Caco-2 (cell line): ENCODE measurements around the gene MUC22. TPM values are rescaled to one million over a fixed set of nuclear protein-coding genes. Genes with fewer than 3 reads are reported as not detected.

Experiments used
- BruUV-seq: library from RNA; stranded (reverse); fragments of 400-500 nt; replicated peaks from 2 replicates; lab custom pipeline; 2021; lab: Mats Ljungman, UMichigan
- CTCF ChIA-PET: fragments of 300-600 bp; sonication (Branson Sonifier 250); formaldehyde crosslinking; loops from one replicate; lab custom pipeline; 2022; ENCODE audit warnings: antibody characterized with exemption; lab: Charles Lee
- POLR2A ChIA-PET: fragments of 300-600 bp; sonication (Branson Sonifier 250); formaldehyde crosslinking; loops from one replicate; lab custom pipeline; 2022; ENCODE audit warnings: antibody characterized with exemption; lab: Charles Lee
- DNase-seq, 2 experiments: peaks; one replicate each; pipeline versions ENCODE4 v3.0.0 to v3.0.0-alpha.2; 2020 to 2022
- H3K27me3 ChIP-seq: replicated peaks from 2 replicates; pipeline ENCODE4 v1.6.0; 2011; ENCODE audit warnings: low read length; ENCODE audit not compliant: control insufficient read depth, insufficient read depth
- H3K36me3 ChIP-seq: 2 replicates; pipeline ENCODE4 v1.5.1; 2011; ENCODE audit warnings: low read length; ENCODE audit not compliant: control insufficient read depth, insufficient read depth
- H3K4me1 ChIP-seq: fragments of 250-450 bp; sonication (Bioruptor Pico); 2 replicates; pipeline ENCODE4 v1.5.1; 2020; ENCODE audit warnings: mild to moderate bottlenecking
- H3K4me3 ChIP-seq: 2 replicates; pipeline ENCODE4 v1.5.1; 2011; ENCODE audit warnings: low read depth, mild to moderate bottlenecking, control low read depth, low read length
- H3K9me3 ChIP-seq: fragments of 250-450 bp; sonication (Bioruptor Pico); 2 replicates; pipeline ENCODE4 v1.5.1; 2020; ENCODE audit warnings: mild to moderate bottlenecking, moderate library complexity
- H3K27ac Mint-ChIP-seq: one replicate; pipeline ENCODE4 v1.8.0; 2022; ENCODE audit warnings: mixed read lengths; ENCODE audit not compliant: unreplicated experiment
- H3K27me3 Mint-ChIP-seq: one replicate; pipeline ENCODE4 v1.8.0; 2022; ENCODE audit warnings: mixed read lengths; ENCODE audit not compliant: insufficient read depth, unreplicated experiment
- H3K36me3 Mint-ChIP-seq: one replicate; pipeline ENCODE4 v1.8.0; 2022; ENCODE audit warnings: mild to moderate bottlenecking, mixed read lengths; ENCODE audit not compliant: insufficient read depth, unreplicated experiment
- H3K4me1 Mint-ChIP-seq: one replicate; pipeline ENCODE4 v1.8.0; 2022; ENCODE audit warnings: low read depth, mixed read lengths; ENCODE audit not compliant: unreplicated experiment
- H3K4me3 Mint-ChIP-seq: one replicate; pipeline ENCODE4 v1.8.0; 2022; ENCODE audit warnings: mild to moderate bottlenecking, moderate library complexity, mixed read lengths; ENCODE audit not compliant: unreplicated experiment
- H3K9me3 Mint-ChIP-seq: one replicate; pipeline ENCODE4 v1.8.0; 2022; ENCODE audit warnings: mixed read lengths; ENCODE audit not compliant: unreplicated experiment
- CTCF ChIP-seq, 2 experiments: fragments of 200-600 bp in 1 of 2; IDR thresholded peaks; 1 replicate in 1 of 2; 2 replicates in 1 of 2; pipeline versions ENCODE4 v1.5.1 to v1.8.0; 2011 to 2022; ENCODE audit warnings: antibody characterized with exemption in 1 of 2, control low read depth in 1 of 2, inconsistent platforms in 1 of 2, low read depth in 1 of 2, low read length in 1 of 2, mild to moderate bottlenecking in 1 of 2, moderate library complexity in 1 of 2; ENCODE audit not compliant: insufficient read depth in 1 of 2, severe bottlenecking in 1 of 2, unreplicated experiment in 1 of 2
- intact Hi-C: fragments of 100-400 bp; cut with micrococcal nuclease; formaldehyde crosslinking; loops from one replicate; pipeline ENCODE4 v1.10.0; 2022; ENCODE audit not compliant: unreplicated experiment
- total RNA-seq: library from RNA; stranded (reverse); gene quantifications from 2 replicates; pipeline ENCODE4 v1.2.3, GENCODE V29; 2022

MUC22 gene
- total RNA-seq, 1 experiment from 2014 or later: not detected

- CTCF ChIA-PET: no interaction called here
- Mint-ChIP-seq H3K4me3 (no peak overlapping the region), H3K36me3 (no peaks in the 10 kb centered on the region), H3K27ac (no peak overlapping the region), H3K4me1 (peaks cover 8% of the 10 kb centered on the region), H3K27me3 (peaks cover 5% of the 10 kb centered on the region), H3K9me3 (no peaks in the 10 kb centered on the region)
- Histone ChIP-seq H3K4me3 (no peak overlapping the region), H3K4me1 (0 out of 2 replicates have a peak, but pooled peaks cover 5% of the 10 kb centered on the region), H3K27me3 (no peaks in the 10 kb centered on the region), H3K36me3 (no peaks in the 10 kb centered on the region), H3K9me3 (no peaks in the 10 kb centered on the region)
- intact Hi-C loops: no loop called here
- no TSS peak for BruUV-seq
- POLR2A ChIA-PET: no interaction called here
- no peak for TF ChIP-seq CTCF (IDR thresholded peaks at IDR 0.05; ENCODE audit: insufficient read depth in 1 of 2, low read depth in 1 of 2, low read length in 1 of 2, severe bottlenecking in 1 of 2, unreplicated experiment in 1 of 2)
- DNase-seq: no peak
Measured at GRCh38 chr6:31075528-31075927, 65.3 kb downstream of the MUC22 start.

- CTCF ChIA-PET: no interaction called here
- no peaks in the 10 kb centered on the region for H3K9me3 ChIP-seq
- TF ChIP-seq CTCF (IDR thresholded peaks at IDR 0.05; ENCODE audit: insufficient read depth in 1 of 2, low read depth in 1 of 2, low read length in 1 of 2, severe bottlenecking in 1 of 2, unreplicated experiment in 1 of 2): no peak
- Mint-ChIP-seq H3K4me1 (peaks cover 8% of the 10 kb centered on the region), H3K27ac (no peak overlapping the region), H3K36me3 (no peaks in the 10 kb centered on the region), H3K4me3 (no peak overlapping the region), H3K27me3 (peaks cover 5% of the 10 kb centered on the region), H3K9me3 (no peaks in the 10 kb centered on the region)
- H3K4me1 ChIP-seq: 0 out of 2 replicates have a peak, but pooled peaks cover 5% of the 10 kb centered on the region
- BruUV-seq: no TSS peak
- no peak for DNase-seq
- no peaks in the 10 kb centered on the region for H3K36me3 ChIP-seq
- intact Hi-C loops: no loop called here
- no peak overlapping the region for H3K4me3 ChIP-seq
- H3K27me3 ChIP-seq: no peaks in the 10 kb centered on the region
- POLR2A ChIA-PET: no interaction called here
Measured at GRCh38 chr6:31076611-31077010, 66.3 kb downstream of the MUC22 start.

GRCh38 chr6:31079656-31080261, 69.5 kb downstream of the MUC22 start:
- DNase-seq: peak; percentile 71 to 78
- Histone ChIP-seq H3K9me3 (no peaks in the 10 kb centered on the region), H3K27me3 (no peaks in the 10 kb centered on the region), H3K36me3 (no peaks in the 10 kb centered on the region), H3K4me1 (0 out of 2 replicates have a peak, but pooled peaks cover 5% of the 10 kb centered on the region), H3K4me3 (no peak overlapping the region)
- ChIA-PET CTCF (interaction anchor here (0.6 to 1.5 kb wide), 22 partner anchors 9 to 407 kb away, joined by 3 to 51 read pairs (median 6); partner anchors contain the start of genes DDR1, DHX16, FLOT1 and GTF2H4), POLR2A (interaction anchor here (1.1 kb wide), 1 partner anchor 166 kb away, joined by 5 read pairs; the partner anchor contains the start of gene VARS2)
- Mint-ChIP-seq H3K27ac (no peak overlapping the region), H3K4me1 (peaks cover 8% of the 10 kb centered on the region), H3K27me3 (peaks cover 5% of the 10 kb centered on the region), H3K36me3 (no peaks in the 10 kb centered on the region), H3K9me3 (no peaks in the 10 kb centered on the region), H3K4me3 (no peak overlapping the region)
- peak; percentile 63 to 82 for TF ChIP-seq CTCF (IDR thresholded peaks at IDR 0.05; ENCODE audit: insufficient read depth in 1 of 2, low read depth in 1 of 2, low read length in 1 of 2, severe bottlenecking in 1 of 2, unreplicated experiment in 1 of 2)
- intact Hi-C loops: loop anchor here (2.0 to 10.0 kb wide), 2 partner anchors 165 to 335 kb away; partner anchors contain the start of genes FLOT1, IER3 and VARS2
- BruUV-seq: no TSS peak
